AG20443 (cell line): ENCODE results near the gene KIRREL2.
A peak's percentile ranks its signal among the peaks of the same experiment; 100 is the strongest.
"Not testable (repeated sequence)": the region's sequence is repeated elsewhere in the genome, so short reads cannot be mapped to it uniquely, and the experiment has no call there.

Experiments
- DNase-seq: peaks from one replicate; pipeline ENCODE4 v3.0.0; 2012; ENCODE audit warnings: low spot score, mixed read lengths

Gene KIRREL2

GRCh38 chr19:35870124-35870736, 13.5 kb downstream of the KIRREL2 start:
- DNase-seq = peak; percentile 37

GRCh38 chr19:35870798-35871197, 14.1 kb downstream of the KIRREL2 start:
- no peak for DNase-seq

- DNase-seq = no peak
Observed at GRCh38 chr19:35871611-35872010, 14.9 kb downstream of the KIRREL2 start.

GRCh38 chr19:35872180-35872579, 15.5 kb downstream of the KIRREL2 start:
- DNase-seq = no peak

GRCh38 chr19:35874392-35874930, 17.8 kb downstream of the KIRREL2 start:
- no peak for DNase-seq

- no peak for DNase-seq
Observed at GRCh38 chr19:35879068-35879467, 22.4 kb downstream of the KIRREL2 start.

GRCh38 chr19:35879770-35880317, 23.1 kb downstream of the KIRREL2 start:
- peak; percentile 97 for DNase-seq

GRCh38 chr19:35882114-35882832, 25.6 kb downstream of the KIRREL2 start:
- DNase-seq = peak; percentile 69

- no peak for DNase-seq
Observed at GRCh38 chr19:35883882-35884281, 27.2 kb downstream of the KIRREL2 start.

- DNase-seq = no peak
Observed at GRCh38 chr19:35885225-35885738, 28.6 kb downstream of the KIRREL2 start.

- DNase-seq = no peak
Observed at GRCh38 chr19:35885904-35886303, 29.2 kb downstream of the KIRREL2 start.

- no peak for DNase-seq
Observed at GRCh38 chr19:35887197-35887596, 30.5 kb downstream of the KIRREL2 start.

GRCh38 chr19:35888398-35888797, 31.7 kb downstream of the KIRREL2 start:
- DNase-seq = no peak

GRCh38 chr19:35889370-35890112, 32.8 kb downstream of the KIRREL2 start:
- DNase-seq = no peak

- no peak for DNase-seq
Observed at GRCh38 chr19:35890113-35890650, 33.5 kb downstream of the KIRREL2 start.

- not testable (repeated sequence) for DNase-seq
Observed at GRCh38 chr19:35891819-35892218, 35.1 kb downstream of the KIRREL2 start.

- DNase-seq = no peak
Observed at GRCh38 chr19:35894342-35894741, 37.6 kb downstream of the KIRREL2 start.

GRCh38 chr19:35895911-35896642, 39.4 kb downstream of the KIRREL2 start:
- no peak for DNase-seq

GRCh38 chr19:35896643-35897040, 39.9 kb downstream of the KIRREL2 start:
- DNase-seq = no peak

GRCh38 chr19:35897706-35898451, 41.2 kb downstream of the KIRREL2 start:
- no peak for DNase-seq

- no peak for DNase-seq
Observed at GRCh38 chr19:35898499-35898809, 41.7 kb downstream of the KIRREL2 start.
